RWPE1 (cell line): ENCODE measurements around the gene PDZRN3.

Source experiments
- CTCF ChIA-PET: fragments of 350-600 bp; sonication (Branson Sonifier 250); formaldehyde crosslinking; extraction: SDS; loops from one replicate; lab custom pipeline; 2021; lab: Yijun Ruan, JAX
- POLR2A ChIA-PET: fragments of 400-600 bp; formaldehyde crosslinking; extraction: SDS; loops from one replicate; lab custom pipeline; 2020; ENCODE audit warnings: antibody characterized with exemption; ENCODE audit not compliant: low non-redundant PET; lab: Yijun Ruan, JAX
- DNase-seq: peaks from one replicate; pipeline ENCODE4 v3.0.0; 2012; ENCODE audit warnings: low spot score
- H3K27ac ChIP-seq: fragments of 450-650 bp; 2 replicates; pipeline ENCODE4 v1.5.1; 2017
- TF ChIP-seq, protein P1 (sequence below): fragments of 450-650 bp; conservative IDR thresholded peaks from 2 replicates; pipeline ENCODE4 v1.5.1; 2017; ENCODE audit warnings: low read depth, mild to moderate bottlenecking

Gene PDZRN3

DNA sequence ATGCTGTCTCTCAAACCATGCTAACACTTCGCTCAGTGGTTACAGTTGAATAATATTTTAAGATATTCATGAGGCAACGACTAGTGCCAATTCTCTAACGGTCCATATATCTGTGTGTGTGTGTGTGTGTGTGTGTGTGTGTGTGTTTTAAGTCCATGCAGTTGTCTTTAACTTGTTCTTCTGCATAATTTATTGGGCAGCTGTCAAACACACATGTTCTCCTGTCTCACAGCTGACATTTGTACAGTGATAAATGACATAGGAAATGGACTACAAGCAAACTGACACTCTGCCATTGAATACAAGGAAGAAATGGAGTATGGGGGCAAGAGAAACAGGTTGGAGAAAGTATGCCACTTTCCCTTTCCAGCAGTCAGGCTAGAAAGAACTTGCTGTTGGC lies 172.0 kb downstream of the PDZRN3 start:
- CTCF ChIA-PET: interaction anchor here (0.6 kb wide), 1 partner anchor 1798 kb away, joined by 4 read pairs; no protein-coding TSS in a partner anchor
- no peak for DNase-seq
- POLR2A ChIA-PET: no interaction called here
- no peak overlapping the region for H3K27ac ChIP-seq
- TF ChIP-seq, protein P1, sequence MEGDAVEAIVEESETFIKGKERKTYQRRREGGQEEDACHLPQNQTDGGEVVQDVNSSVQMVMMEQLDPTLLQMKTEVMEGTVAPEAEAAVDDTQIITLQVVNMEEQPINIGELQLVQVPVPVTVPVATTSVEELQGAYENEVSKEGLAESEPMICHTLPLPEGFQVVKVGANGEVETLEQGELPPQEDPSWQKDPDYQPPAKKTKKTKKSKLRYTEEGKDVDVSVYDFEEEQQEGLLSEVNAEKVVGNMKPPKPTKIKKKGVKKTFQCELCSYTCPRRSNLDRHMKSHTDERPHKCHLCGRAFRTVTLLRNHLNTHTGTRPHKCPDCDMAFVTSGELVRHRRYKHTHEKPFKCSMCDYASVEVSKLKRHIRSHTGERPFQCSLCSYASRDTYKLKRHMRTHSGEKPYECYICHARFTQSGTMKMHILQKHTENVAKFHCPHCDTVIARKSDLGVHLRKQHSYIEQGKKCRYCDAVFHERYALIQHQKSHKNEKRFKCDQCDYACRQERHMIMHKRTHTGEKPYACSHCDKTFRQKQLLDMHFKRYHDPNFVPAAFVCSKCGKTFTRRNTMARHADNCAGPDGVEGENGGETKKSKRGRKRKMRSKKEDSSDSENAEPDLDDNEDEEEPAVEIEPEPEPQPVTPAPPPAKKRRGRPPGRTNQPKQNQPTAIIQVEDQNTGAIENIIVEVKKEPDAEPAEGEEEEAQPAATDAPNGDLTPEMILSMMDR: no peak

DNA sequence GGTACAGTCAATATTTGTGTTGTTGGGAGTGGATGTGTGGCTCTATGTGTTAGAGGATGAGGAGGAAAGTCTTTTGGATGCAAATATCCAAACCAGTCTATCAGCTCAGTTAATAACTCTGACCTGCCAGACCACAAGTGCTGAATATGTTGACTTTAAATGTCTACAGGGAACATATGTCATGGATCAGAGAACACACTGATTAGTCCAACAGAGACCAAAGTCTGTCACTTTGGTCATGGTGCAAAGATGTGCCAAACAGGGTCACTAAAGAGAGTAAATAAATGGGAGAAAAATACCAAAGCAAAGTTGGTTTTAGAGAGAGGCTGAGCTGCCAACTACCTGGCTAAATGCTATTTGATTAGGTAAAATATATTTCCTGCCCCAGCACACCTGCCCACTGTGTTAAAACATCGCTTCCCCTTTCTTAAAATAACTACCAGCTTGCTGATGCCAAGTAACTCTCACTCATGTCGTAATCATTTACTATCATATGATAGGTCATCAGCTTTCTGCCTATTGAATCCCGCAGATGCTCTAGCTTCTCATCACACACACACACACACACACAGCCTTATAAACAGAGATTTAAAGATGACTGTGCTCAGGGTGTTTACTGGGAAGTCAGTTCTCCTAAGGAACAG lies 173.3 kb downstream of the PDZRN3 start:
- no peak overlapping the region for H3K27ac ChIP-seq
- ChIA-PET POLR2A (no interaction called here), CTCF (no interaction called here)
- TF ChIP-seq, protein P1: no peak
- no peak for DNase-seq

DNA sequence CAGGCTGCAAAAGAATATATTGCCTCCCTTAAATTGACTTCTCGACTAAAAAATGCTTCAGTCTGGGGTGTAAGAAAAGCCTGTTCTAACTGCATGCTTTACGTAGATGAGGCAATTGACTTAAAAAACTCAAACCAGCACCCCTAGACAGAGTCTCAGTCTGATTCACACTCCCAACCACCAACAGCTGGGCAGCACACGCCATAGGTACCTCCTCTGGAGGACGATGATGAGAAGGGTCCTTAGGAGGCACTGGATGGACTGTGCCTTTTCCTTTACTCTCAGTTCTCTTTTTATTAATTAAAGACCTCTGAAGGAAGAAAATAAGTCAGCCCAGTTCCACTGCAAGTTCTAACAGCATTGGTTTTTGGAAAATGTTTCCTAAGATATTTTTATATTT lies 175.0 kb downstream of the PDZRN3 start:
- POLR2A ChIA-PET: no interaction called here
- TF ChIP-seq, protein P1: no peak
- DNase-seq: no peak
- CTCF ChIA-PET: no interaction called here
- H3K27ac ChIP-seq: no peak overlapping the region

- DNase-seq: no peak
- ChIA-PET POLR2A (interaction anchor here (0.6 kb wide), 1 partner anchor 41 kb away, joined by 3 read pairs; no protein-coding TSS in a partner anchor), CTCF (interaction anchor here (0.6 kb wide), 1 partner anchor 143 kb away, joined by 3 read pairs; no protein-coding TSS in a partner anchor)
- no peak overlapping the region for H3K27ac ChIP-seq
- TF ChIP-seq, protein P1: no peak
Measured at GRCh38 chr3:73448761-73449301, 175.9 kb downstream of the PDZRN3 start.

- TF ChIP-seq, protein P1: no peak
- CTCF ChIA-PET: no interaction called here
- DNase-seq: no peak
- H3K27ac ChIP-seq: no peak overlapping the region
- POLR2A ChIA-PET: no interaction called here
Measured at GRCh38 chr3:73448041-73448440, 176.7 kb downstream of the PDZRN3 start.

DNA sequence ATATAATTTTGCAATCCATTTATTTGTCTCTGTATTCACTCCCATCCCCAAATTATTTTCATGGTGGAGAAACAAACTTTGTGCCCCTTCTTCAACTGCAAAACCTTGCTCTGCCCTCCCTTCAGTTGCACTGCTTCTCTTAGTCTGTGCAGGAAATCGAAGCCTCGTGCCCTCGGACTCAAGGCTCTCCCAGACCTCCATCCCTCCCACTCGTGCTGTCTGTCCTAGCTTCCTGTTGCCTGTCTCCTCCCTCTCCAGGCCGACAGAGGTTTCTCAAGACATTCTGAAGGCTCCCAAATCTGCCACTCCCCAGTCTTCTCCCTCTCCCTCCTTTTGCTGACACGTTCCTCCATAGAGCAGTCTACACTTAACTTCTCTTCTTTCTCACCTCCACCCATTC lies 177.6 kb downstream of the PDZRN3 start:
- TF ChIP-seq, protein P1: no peak
- DNase-seq: no peak
- CTCF ChIA-PET: no interaction called here
- H3K27ac ChIP-seq: no peak overlapping the region
- POLR2A ChIA-PET: no interaction called here
